ENCODE measurements around the gene LEPROT.
"Not testable (repeated sequence)": the region's sequence is repeated elsewhere in the genome, so short reads cannot be mapped to it uniquely, and the experiment has no call there.

The LEPROT gene

GRCh38 chr1:65420590-65421350 is at the start of gene LEPROT, which contains the start of gene LEPR:
Gene LEPROT, plus strand, starts transcription at chr1:65420668. Its CDS starts 57 bp downstream, at chr1:65420725.
Gene LEPR, plus strand, starts transcription at chr1:65420668. Its CDS starts 144,898 bp downstream, at chr1:65565566.
- no peak for DNase-seq (ENCODE audit: low spot score)

GRCh38 chr1:65371544-65371943 is 48.9 kb upstream of the LEPROT start:
- DNase-seq (ENCODE audit: low spot score): no peak

GRCh38 chr1:65372557-65372956 is 47.9 kb upstream of the LEPROT start:
- DNase-seq (ENCODE audit: low spot score): no peak

- DNase-seq (ENCODE audit: low spot score): no peak
These were observed 42.8 kb upstream of the LEPROT start for GRCh38 chr1:65377496-65378246.

GRCh38 chr1:65378247-65378946 is 42.1 kb upstream of the LEPROT start:
- no peak for DNase-seq (ENCODE audit: low spot score)

GRCh38 chr1:65384426-65384825 is 36.0 kb upstream of the LEPROT start:
- not testable (repeated sequence) for DNase-seq (ENCODE audit: low spot score)

- DNase-seq (ENCODE audit: low spot score): no peak
These were observed 34.0 kb upstream of the LEPROT start for GRCh38 chr1:65386439-65386838.

- no peak for DNase-seq (ENCODE audit: low spot score)
These were observed 32.6 kb upstream of the LEPROT start for GRCh38 chr1:65387821-65388220.

- no peak for DNase-seq (ENCODE audit: low spot score)
These were observed 31.4 kb upstream of the LEPROT start for GRCh38 chr1:65388908-65389695.

- DNase-seq (ENCODE audit: low spot score): no peak
These were observed 28.0 kb upstream of the LEPROT start for GRCh38 chr1:65392497-65392896.

- no peak for DNase-seq (ENCODE audit: low spot score)
These were observed 27.1 kb upstream of the LEPROT start for GRCh38 chr1:65393347-65393746.

- no peak for DNase-seq (ENCODE audit: low spot score)
These were observed 26.5 kb upstream of the LEPROT start for GRCh38 chr1:65393928-65394327.

- no peak for DNase-seq (ENCODE audit: low spot score)
These were observed 24.4 kb upstream of the LEPROT start for GRCh38 chr1:65395887-65396612.

GRCh38 chr1:65398083-65398482 is 22.4 kb upstream of the LEPROT start:
- DNase-seq (ENCODE audit: low spot score): no peak

GRCh38 chr1:65399003-65399402 is 21.5 kb upstream of the LEPROT start:
- DNase-seq (ENCODE audit: low spot score): no peak

GRCh38 chr1:65401612-65402011 is 18.9 kb upstream of the LEPROT start:
- no peak for DNase-seq (ENCODE audit: low spot score)

- no peak for DNase-seq (ENCODE audit: low spot score)
These were observed 15.5 kb upstream of the LEPROT start for GRCh38 chr1:65404941-65405340.

- no peak for DNase-seq (ENCODE audit: low spot score)
These were observed 12.6 kb upstream of the LEPROT start for GRCh38 chr1:65407877-65408276.

- no peak for DNase-seq (ENCODE audit: low spot score)
These were observed 11.2 kb upstream of the LEPROT start for GRCh38 chr1:65409314-65409713.

- DNase-seq (ENCODE audit: low spot score): no peak
These were observed 10.6 kb upstream of the LEPROT start for GRCh38 chr1:65409816-65410326.

All from RKO (cell line).